HG03442 (cell line): ENCODE data around the gene NXN.
"Not testable (repeated sequence)": the region's sequence is repeated elsewhere in the genome, so short reads cannot be mapped to it uniquely, and the experiment has no call there.

Experiments
- ATAC-seq: cut with Tn5 transposase; IDR thresholded peaks from one replicate; pipeline ENCODE4 v1.9.1; 2021; ENCODE audit warnings: mild to moderate bottlenecking, moderate library complexity; ENCODE audit not compliant: unreplicated experiment

The NXN gene

GRCh38 chr17:867238-867637 is 112.3 kb downstream of the NXN start:
- not testable (repeated sequence) for ATAC-seq

GRCh38 chr17:866568-867103 is 112.9 kb downstream of the NXN start:
- ATAC-seq, result no peak

- no peak for ATAC-seq
These were observed 115.3 kb downstream of the NXN start for GRCh38 chr17:864315-864714.

GRCh38 chr17:863880-864279 is 115.7 kb downstream of the NXN start:
- ATAC-seq, result no peak

- ATAC-seq, result no peak
These were observed 117.0 kb downstream of the NXN start for GRCh38 chr17:862582-862981.

- ATAC-seq, result no peak
These were observed 118.2 kb downstream of the NXN start for GRCh38 chr17:861364-861763.

- no peak for ATAC-seq
These were observed 118.8 kb downstream of the NXN start for GRCh38 chr17:860805-861204.

GRCh38 chr17:859824-860195 is 119.8 kb downstream of the NXN start:
- ATAC-seq, result no peak

GRCh38 chr17:859061-859823 is 120.3 kb downstream of the NXN start:
- no peak for ATAC-seq

- ATAC-seq, result no peak
These were observed 123.4 kb downstream of the NXN start for GRCh38 chr17:856149-856548.

GRCh38 chr17:855569-855968 is 124.0 kb downstream of the NXN start:
- no peak for ATAC-seq

GRCh38 chr17:852850-853249 is 126.7 kb downstream of the NXN start:
- ATAC-seq, result not testable (repeated sequence)

GRCh38 chr17:852349-852748 is 127.2 kb downstream of the NXN start:
- no peak for ATAC-seq

- no peak for ATAC-seq
These were observed 127.7 kb downstream of the NXN start for GRCh38 chr17:851924-852323.

GRCh38 chr17:850851-851763 is 128.5 kb downstream of the NXN start:
- no peak for ATAC-seq

GRCh38 chr17:850086-850850 is 129.3 kb downstream of the NXN start:
- ATAC-seq, result no peak

GRCh38 chr17:848402-848801 is 131.2 kb downstream of the NXN start:
- ATAC-seq, result no peak

- no peak for ATAC-seq
These were observed 132.4 kb downstream of the NXN start for GRCh38 chr17:846901-847843.

GRCh38 chr17:841313-841712 is 138.3 kb downstream of the NXN start:
- ATAC-seq, result no peak

GRCh38 chr17:838486-838885 is 141.1 kb downstream of the NXN start:
- ATAC-seq, result no peak
